H1 (cell line): ENCODE results near the gene MAJIN. TPM values are rescaled to one million over a fixed set of nuclear protein-coding genes. Genes with fewer than 3 reads are reported as not detected.

ENCODE experiments used
- CEBPB ChIP-seq: IDR thresholded peaks from 2 replicates; pipeline ENCODE4 v1.6.1; 2012; ENCODE audit warnings: low read depth, low read length
- CHD2 ChIP-seq: IDR thresholded peaks from 2 replicates; pipeline ENCODE4 v1.6.1; 2012; ENCODE audit warnings: low read length, improper control_type of control experiment
- KDM4A ChIP-seq: IDR thresholded peaks from one replicate; pipeline ENCODE4 v1.7.1; 2012; ENCODE audit warnings: low read depth, mild to moderate bottlenecking, moderate library complexity, low read length, inconsistent platforms; ENCODE audit not compliant: severe bottlenecking
- MAFK ChIP-seq: IDR thresholded peaks from 2 replicates; pipeline ENCODE4 v1.6.1; 2012; ENCODE audit warnings: low read depth, mild to moderate bottlenecking, improper control_type of control experiment, low read length
- NANOG ChIP-seq: IDR thresholded peaks from 2 replicates; pipeline ENCODE4 v1.6.1; 2011; ENCODE audit warnings: low read length, low read depth, mild to moderate bottlenecking, inconsistent platforms; ENCODE audit not compliant: insufficient read depth, poor library complexity, severe bottlenecking
- PHF8 ChIP-seq: fragments of 200-600 bp; sonication (generic); conservative IDR thresholded peaks from 2 replicates; pipeline ENCODE4 v1.7.1; 2012; ENCODE audit warnings: low read depth, mild to moderate bottlenecking, inconsistent platforms, low read length, moderate library complexity
- POLR2AphosphoS5 ChIP-seq: IDR thresholded peaks from 2 replicates; pipeline ENCODE4 v1.6.1; 2011; ENCODE audit warnings: low read depth, low read length
- RBBP5 ChIP-seq: IDR thresholded peaks from 2 replicates; pipeline ENCODE4 v1.7.1; 2012; ENCODE audit warnings: low read depth, mild to moderate bottlenecking, inconsistent platforms, low read length, moderate library complexity, borderline replicate concordance
- SIX5 ChIP-seq: IDR thresholded peaks from 2 replicates; pipeline ENCODE4 v1.6.1; 2011; ENCODE audit warnings: mild to moderate bottlenecking, low read depth, low read length
- SP1 ChIP-seq: IDR thresholded peaks from 2 replicates; pipeline ENCODE4 v1.6.1; 2011; ENCODE audit warnings: low read depth, low read length
- SP2 ChIP-seq: IDR thresholded peaks from 2 replicates; pipeline ENCODE4 v1.6.1; 2012; ENCODE audit warnings: mild to moderate bottlenecking, low read length, inconsistent platforms
- SP4 ChIP-seq: IDR thresholded peaks from 2 replicates; pipeline ENCODE4 v1.6.1; 2012; ENCODE audit warnings: low read length, inconsistent platforms
- TAF1 ChIP-seq: IDR thresholded peaks from 2 replicates; pipeline ENCODE4 v1.6.1; 2011; ENCODE audit warnings: mild to moderate bottlenecking, low read depth, low read length
- TBP ChIP-seq: IDR thresholded peaks from 2 replicates; pipeline ENCODE4 v1.6.1; 2011; ENCODE audit warnings: low read depth, low read length, improper control_type of control experiment
- TCF12 ChIP-seq: IDR thresholded peaks from 2 replicates; pipeline ENCODE4 v1.6.1; 2011; ENCODE audit warnings: low read depth, mild to moderate bottlenecking, low read length
- TEAD4 ChIP-seq: IDR thresholded peaks from 2 replicates; pipeline ENCODE4 v1.6.1; 2012; ENCODE audit warnings: low read depth, low read length, inconsistent platforms, mixed read lengths
- polyA plus RNA-seq, 7 experiments: library from polyadenylated mRNA; depleted of rRNA in 3 of 7; stranded (reverse) in 5 of 7; unstranded in 2 of 7; fragments of >200 nt in 5 of 7; fragments of 200-250 nt in 2 of 7; gene quantifications; 1 replicate in 5 of 7; 2 replicates in 1 of 7; 4 replicates in 1 of 7; pipeline versions ENCODE4 v1.2.1 to v1.2.3, GENCODE V29; 2011 to 2013; ENCODE audit warnings: missing spikeins in 2 of 7, mixed read lengths in 2 of 7
- total RNA-seq: library from RNA; stranded (reverse); fragmentation: NEBNext Ultra II Directional; extraction: Animal tissue kit (Norgen Biotek cat#: 25700); gene quantifications from 2 replicates; pipeline ENCODE4 v1.2.1, GENCODE V29; 2021
- TF ChIP-seq, protein P1 (sequence below): IDR thresholded peaks from 2 replicates; pipeline ENCODE4 v1.6.1; 2012; ENCODE audit warnings: inconsistent platforms
- TF ChIP-seq, protein P2 (sequence below), 3 experiments: IDR thresholded peaks; 1 replicate in 2 of 3; 2 replicates in 1 of 3; pipeline versions ENCODE4 v1.5.1 to v1.6.1; 2011; ENCODE audit warnings: low read length in 3 of 3, mild to moderate bottlenecking in 3 of 3, inconsistent platforms in 2 of 3, low read depth in 1 of 3, moderate library complexity in 1 of 3; ENCODE audit not compliant: insufficient read depth in 1 of 3; ENCODE audit errors: control extremely low read depth in 1 of 3
- TF ChIP-seq, protein P3 (sequence below): IDR thresholded peaks from 2 replicates; pipeline ENCODE4 v1.6.1; 2011; ENCODE audit warnings: low read depth, mild to moderate bottlenecking, low read length; ENCODE audit not compliant: insufficient read depth
- TF ChIP-seq, protein P4 (sequence below): IDR thresholded peaks from 2 replicates; pipeline ENCODE4 v1.6.1; 2011; ENCODE audit warnings: low read length, improper control_type of control experiment

Gene MAJIN
- total and polyA plus RNA-seq, 2 of the 8 experiments (the other 6 are each of a cell fraction or from before 2014, with no cell fraction given): not detected

DNA sequence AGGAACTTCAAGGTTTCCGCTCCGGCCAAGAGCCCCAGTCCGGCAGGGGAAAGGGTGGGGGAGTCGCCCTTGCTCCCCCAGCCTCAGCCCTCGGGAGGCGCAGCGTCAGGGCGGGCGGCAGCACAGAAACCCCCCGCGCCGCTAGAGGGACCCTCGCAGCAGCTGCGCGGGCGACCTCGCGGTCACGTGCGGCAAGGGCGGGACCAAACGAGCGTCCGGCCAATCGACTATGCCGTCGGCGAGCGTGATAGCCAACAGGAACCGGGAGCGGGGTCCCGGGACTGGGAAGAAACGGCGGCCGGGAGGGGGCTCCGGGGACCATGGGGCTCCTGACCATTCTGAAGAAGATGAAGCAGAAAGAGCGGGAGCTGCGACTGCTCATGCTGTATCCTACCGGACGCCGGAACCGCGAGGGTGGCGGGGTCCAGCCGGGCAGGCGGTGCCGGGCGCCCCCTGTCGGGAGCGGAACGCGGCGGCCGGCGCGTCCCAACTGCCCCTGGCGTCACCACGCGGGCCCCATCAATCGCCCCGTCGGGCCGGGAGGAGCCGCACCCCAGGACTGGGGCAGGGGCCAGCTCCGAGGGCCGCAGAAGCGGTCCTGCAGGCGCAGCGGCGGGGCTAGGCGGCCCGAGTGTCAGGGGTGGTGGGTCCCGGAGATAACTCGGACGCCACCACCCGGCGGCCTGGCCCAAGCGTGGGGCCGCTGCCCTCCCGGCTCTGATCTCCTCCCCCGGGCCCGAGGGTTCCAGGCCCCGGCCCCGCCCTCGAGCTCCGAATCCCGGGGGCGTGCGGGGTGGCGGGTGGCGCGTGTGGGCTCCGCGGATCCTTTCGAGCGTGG lies 42.2 kb upstream of the MAJIN start, which contains the start of gene ARL2 (continued):
- TF ChIP-seq TCF12 (0 out of 2 replicates have a peak, but pooled peaks have one; percentile 4), NANOG (peak; percentile 8), SP4 (0 out of 2 replicates have a peak, but pooled peaks have one; percentile 76), SP2 (peak; percentile 32; the same call in 1 of the 2 replicates), SIX5 (no peak), RBBP5 (no peak), KDM4A (peak; percentile 90), CHD2 (no peak), TEAD4 (no peak), TAF1 (peak; percentile 69; the same call in 1 of the 2 replicates), TBP (peak; percentile 60; the same call in 1 of the 2 replicates), CEBPB (no peak), POLR2AphosphoS5 (peak; percentile 41; the same call in 1 of the 2 replicates), MAFK (no peak), SP1 (0 out of 2 replicates have a peak, but pooled peaks have one; percentile 21), PHF8 (peak; percentile 75)
- TF ChIP-seq, protein P1, sequence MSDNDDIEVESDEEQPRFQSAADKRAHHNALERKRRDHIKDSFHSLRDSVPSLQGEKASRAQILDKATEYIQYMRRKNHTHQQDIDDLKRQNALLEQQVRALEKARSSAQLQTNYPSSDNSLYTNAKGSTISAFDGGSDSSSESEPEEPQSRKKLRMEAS: peak; percentile 66; the same call in 1 of the 2 replicates
- TF ChIP-seq, protein P2, sequence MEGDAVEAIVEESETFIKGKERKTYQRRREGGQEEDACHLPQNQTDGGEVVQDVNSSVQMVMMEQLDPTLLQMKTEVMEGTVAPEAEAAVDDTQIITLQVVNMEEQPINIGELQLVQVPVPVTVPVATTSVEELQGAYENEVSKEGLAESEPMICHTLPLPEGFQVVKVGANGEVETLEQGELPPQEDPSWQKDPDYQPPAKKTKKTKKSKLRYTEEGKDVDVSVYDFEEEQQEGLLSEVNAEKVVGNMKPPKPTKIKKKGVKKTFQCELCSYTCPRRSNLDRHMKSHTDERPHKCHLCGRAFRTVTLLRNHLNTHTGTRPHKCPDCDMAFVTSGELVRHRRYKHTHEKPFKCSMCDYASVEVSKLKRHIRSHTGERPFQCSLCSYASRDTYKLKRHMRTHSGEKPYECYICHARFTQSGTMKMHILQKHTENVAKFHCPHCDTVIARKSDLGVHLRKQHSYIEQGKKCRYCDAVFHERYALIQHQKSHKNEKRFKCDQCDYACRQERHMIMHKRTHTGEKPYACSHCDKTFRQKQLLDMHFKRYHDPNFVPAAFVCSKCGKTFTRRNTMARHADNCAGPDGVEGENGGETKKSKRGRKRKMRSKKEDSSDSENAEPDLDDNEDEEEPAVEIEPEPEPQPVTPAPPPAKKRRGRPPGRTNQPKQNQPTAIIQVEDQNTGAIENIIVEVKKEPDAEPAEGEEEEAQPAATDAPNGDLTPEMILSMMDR (IDR thresholded peaks at IDR 0.05; ENCODE audit: control extremely low read depth in 1 of 3, insufficient read depth in 1 of 3, low read depth in 1 of 3, low read length in 3 of 3): peak; percentile 53 to 81 (median 73)
- TF ChIP-seq, protein P3, sequence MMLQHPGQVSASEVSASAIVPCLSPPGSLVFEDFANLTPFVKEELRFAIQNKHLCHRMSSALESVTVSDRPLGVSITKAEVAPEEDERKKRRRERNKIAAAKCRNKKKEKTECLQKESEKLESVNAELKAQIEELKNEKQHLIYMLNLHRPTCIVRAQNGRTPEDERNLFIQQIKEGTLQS: peak; percentile 95
- TF ChIP-seq, protein P4, sequence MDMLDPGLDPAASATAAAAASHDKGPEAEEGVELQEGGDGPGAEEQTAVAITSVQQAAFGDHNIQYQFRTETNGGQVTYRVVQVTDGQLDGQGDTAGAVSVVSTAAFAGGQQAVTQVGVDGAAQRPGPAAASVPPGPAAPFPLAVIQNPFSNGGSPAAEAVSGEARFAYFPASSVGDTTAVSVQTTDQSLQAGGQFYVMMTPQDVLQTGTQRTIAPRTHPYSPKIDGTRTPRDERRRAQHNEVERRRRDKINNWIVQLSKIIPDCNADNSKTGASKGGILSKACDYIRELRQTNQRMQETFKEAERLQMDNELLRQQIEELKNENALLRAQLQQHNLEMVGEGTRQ: peak; percentile 93
